ENCODE measurements around the gene FTCD.
"Not testable (repeated sequence)": the region's sequence is repeated elsewhere in the genome, so short reads cannot be mapped to it uniquely, and the experiment has no call there.

The FTCD gene, protein sequence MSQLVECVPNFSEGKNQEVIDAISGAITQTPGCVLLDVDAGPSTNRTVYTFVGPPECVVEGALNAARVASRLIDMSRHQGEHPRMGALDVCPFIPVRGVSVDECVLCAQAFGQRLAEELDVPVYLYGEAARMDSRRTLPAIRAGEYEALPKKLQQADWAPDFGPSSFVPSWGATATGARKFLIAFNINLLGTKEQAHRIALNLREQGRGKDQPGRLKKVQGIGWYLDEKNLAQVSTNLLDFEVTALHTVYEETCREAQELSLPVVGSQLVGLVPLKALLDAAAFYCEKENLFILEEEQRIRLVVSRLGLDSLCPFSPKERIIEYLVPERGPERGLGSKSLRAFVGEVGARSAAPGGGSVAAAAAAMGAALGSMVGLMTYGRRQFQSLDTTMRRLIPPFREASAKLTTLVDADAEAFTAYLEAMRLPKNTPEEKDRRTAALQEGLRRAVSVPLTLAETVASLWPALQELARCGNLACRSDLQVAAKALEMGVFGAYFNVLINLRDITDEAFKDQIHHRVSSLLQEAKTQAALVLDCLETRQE

DNA sequence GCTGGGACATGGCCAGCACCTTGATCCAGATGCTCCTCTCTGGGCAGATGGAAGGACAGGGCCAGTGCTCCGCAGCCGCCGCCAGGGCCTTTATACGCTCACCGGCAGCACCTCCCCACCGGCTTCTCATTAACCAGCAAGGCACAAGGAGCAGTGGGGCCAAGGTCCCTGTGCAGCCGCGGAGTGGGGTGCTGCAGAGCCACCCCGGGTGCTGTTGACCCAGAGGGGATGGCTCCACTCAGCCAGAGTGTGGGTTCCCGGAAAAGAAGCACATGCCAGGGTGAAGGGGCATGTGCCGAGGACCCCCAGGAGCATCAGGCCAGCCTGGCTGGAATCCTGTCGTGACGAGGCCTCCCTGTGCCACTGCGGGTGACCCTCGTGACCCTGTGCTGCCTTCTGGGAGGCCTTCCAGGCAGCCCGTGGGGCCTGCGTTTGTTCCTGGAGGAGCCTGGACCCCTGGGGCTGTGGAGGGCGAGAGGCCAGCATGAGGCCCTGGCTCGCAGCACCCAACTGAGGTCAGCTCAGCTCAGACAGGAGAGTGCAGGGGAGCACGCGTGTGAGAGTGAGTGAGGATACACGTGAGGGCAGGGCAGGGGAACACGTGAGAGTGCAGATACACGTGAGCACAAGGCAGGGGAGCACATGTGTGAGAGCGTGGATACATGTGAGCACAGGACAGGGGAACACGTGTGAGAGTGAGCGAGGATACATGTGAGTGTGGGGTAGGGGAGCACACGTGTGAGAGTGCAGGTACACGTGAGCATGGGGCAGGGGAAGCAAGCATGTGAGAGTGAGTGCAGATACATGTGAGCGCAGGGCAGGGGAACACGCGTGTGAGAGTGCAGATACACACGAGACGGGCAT, at the start of gene FTCD:
Gene FTCD, minus strand, starts transcription at position 66 of the 864 bp plus-strand sequence. Its CDS starts 56 bp downstream, at position 10.
- DNase-seq (ENCODE audit: low read depth in 2 of 2, low spot score in 1 of 2), result no peak

- DNase-seq (ENCODE audit: low read depth in 2 of 2, low spot score in 1 of 2), result no peak
Measured at GRCh38 chr21:46205166-46205565, 49.8 kb upstream of the FTCD start.

GRCh38 chr21:46203203-46203600, 47.8 kb upstream of the FTCD start:
- DNase-seq (ENCODE audit: low read depth in 2 of 2, low spot score in 1 of 2), result no peak

DNA sequence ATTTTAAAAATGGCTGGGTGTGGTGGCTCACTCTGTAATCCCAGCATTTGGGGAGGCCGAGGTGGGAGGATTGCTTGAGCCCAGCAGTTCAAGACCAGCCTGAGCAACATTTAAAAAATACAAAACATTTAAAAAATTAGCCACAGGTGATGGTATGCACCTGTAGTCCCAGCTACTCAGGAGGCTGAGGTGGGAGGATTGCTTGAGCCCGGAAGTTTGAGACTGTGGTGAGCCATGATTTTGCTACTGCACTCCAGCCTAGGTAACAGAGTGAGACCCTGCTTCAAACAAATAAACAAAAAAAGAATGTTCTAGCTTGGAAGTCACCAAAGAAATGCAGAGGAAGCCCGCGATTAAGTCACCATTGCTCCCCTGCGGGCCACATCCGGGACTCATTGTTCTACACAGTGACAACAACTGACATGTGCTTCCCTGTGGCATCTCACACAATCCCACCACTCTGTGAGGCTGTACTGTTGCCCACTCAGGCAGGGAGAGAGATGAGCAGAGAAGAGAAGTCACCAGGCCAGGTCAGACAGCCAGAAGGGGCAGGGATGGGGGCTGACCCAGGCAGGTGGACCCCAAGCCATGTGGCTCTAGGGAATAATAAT, 47.3 kb upstream of the FTCD start:
- DNase-seq (ENCODE audit: low read depth in 2 of 2, low spot score in 1 of 2), result no peak

DNA sequence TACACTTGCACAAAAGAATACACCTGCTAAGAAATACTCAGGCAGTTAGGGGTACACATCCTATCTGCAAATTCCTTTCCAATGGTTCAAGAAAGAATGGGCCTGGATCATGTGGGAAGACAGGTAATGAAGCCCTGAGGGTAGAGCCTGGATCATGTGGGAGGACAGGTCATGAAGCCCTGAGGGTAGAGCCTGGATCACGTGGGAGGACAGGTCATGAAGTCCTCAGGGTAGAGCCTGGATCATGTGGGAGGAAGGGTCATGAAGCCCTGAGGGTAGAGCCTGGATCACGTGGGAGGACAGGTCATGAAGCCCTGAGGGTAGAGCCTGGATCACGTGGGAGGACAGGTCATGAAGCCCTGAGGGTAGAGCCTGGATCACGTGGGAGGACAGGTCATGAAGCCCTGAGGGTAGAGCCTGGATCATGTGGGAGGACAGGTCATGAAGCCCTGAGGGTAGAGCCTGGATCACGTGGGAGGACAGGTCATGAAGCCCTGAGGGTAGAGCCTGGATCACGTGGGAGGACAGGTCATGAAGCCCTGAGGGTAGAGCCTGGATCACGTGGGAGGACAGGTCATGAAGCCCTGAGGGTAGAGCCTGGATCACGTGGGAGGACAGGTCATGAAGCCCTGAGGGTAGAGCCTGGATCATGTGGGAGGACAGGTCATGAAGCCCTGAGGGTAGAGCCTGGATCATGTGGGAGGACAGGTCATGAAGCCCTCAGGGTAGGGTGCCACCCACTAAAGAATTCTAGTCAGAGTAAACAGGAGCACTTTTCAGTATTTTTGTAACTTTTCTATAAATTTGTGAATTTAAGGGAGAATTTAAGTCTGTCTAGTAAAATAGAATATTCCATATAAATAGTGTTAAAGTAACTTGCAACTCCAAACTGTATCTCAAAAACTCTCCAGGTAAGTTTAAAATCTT, 45.8 kb upstream of the FTCD start:
- DNase-seq (ENCODE audit: low read depth in 2 of 2, low spot score in 1 of 2), result not testable (repeated sequence)

- no peak for DNase-seq (ENCODE audit: low read depth in 2 of 2, low spot score in 1 of 2)
Measured at GRCh38 chr21:46199436-46200373, 44.3 kb upstream of the FTCD start.

DNA sequence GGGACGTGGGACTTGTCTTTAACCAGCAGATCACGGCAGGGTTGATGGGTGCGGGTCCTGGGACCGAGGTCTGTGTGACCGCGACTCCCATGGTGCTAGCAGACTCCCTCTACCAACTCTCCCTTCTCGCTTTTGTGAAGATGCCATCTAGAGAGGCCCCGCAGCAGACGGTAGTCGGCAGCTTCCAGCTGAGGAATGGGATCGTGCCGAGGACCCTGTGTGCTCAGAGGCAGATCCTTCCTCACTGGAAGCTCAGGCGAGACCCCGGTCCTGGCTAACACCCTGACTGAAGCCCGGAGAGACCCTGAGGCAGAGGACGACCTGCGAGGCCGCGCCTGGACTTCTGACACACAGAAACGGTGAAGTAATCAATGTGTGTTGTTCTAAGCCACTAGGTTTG, 41.4 kb upstream of the FTCD start:
- no peak for DNase-seq (ENCODE audit: low read depth in 2 of 2, low spot score in 1 of 2)

- no peak for DNase-seq (ENCODE audit: low read depth in 2 of 2, low spot score in 1 of 2)
Measured at GRCh38 chr21:46195595-46196195, 40.3 kb upstream of the FTCD start.

- DNase-seq (ENCODE audit: low read depth in 2 of 2, low spot score in 1 of 2), result no peak
Measured at GRCh38 chr21:46194374-46195334, 39.3 kb upstream of the FTCD start.

GRCh38 chr21:46193829-46194373, 38.5 kb upstream of the FTCD start:
- no peak for DNase-seq (ENCODE audit: low read depth in 2 of 2, low spot score in 1 of 2)

- no peak for DNase-seq (ENCODE audit: low read depth in 2 of 2, low spot score in 1 of 2)
Measured at GRCh38 chr21:46191686-46192575, 36.6 kb upstream of the FTCD start.

GRCh38 chr21:46191257-46191685, 35.9 kb upstream of the FTCD start:
- DNase-seq (ENCODE audit: low read depth in 2 of 2, low spot score in 1 of 2), result no peak

GRCh38 chr21:46190491-46191131, 35.2 kb upstream of the FTCD start:
- no peak for DNase-seq (ENCODE audit: low read depth in 2 of 2, low spot score in 1 of 2)

DNA sequence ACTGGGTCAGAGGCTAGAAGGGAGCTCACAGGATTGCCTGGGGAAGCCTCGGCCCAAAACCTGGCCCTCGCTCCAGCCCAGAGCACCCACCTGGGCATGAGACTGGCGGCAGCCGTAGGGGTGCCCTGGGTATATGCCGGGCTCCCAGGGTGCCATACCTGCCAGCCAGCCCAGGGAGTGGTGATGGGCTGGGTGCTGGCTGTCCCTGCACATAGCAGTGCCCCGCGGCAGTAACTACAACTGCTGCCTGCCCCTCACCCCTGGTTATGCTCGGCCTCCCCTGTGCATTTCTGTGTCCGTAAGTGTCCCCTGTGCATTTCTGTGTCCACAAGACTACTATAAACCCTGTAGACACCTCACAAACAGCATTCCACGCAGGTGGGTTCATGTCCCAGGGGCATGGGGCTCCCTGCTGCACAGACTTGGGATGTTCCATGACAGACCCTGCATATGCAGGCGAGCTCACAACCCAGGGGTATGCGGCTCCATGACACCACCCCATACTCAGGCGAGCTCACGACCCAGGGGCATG, 34.6 kb upstream of the FTCD start:
- no peak for DNase-seq (ENCODE audit: low read depth in 2 of 2, low spot score in 1 of 2)

GRCh38 chr21:46189213-46189958, 34.0 kb upstream of the FTCD start:
- DNase-seq (ENCODE audit: low read depth in 2 of 2, low spot score in 1 of 2), result no peak
